Measurements from ENCODE around the gene LSM7.

Gene LSM7

DNA sequence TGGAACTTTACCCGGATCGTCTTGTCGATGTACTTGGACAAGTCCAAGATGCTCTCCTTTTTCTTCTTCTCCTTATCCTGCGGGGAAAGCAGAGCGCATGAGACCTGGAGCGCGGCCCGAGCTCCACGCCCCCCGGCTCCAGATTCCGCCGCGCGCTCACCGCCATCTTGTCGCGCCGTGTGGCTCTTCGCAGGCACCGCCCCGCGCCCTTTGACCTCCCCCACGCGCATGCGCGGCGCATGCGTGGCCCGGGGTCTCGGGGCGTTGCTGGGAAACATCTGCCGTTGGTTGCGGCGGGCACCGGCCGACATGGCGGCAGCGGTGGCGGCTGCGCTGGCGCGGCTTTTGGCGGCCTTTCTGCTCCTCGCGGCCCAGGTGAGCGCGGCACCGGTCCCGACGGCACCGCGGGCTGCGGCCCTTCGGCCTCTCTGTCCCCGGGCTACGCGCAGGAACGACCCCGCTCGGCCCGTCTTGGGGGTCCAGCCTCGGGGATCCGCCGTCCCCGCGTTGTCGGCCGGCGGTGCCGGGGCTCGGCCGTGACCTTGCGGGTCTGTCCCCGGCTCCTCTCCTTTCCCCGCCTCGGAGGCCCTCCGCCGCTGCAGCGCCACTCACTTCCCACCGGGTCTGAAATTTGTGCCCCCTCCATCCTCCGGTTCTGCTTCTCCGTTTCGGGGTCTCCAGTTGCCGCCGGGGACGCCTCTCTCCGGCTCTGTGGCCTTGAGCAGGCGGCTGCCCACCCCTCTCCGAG, at the start of gene LSM7, which contains the start of gene SPPL2B:
TSS of gene LSM7 (minus strand) at position 186 of the 748 bp plus-strand sequence. CDS start at position 166, 20 bp downstream.
TSS of gene SPPL2B (plus strand) at position 284 of the 748 bp plus-strand sequence. CDS start at position 310, 26 bp downstream.
- peak; percentile 97 for DNase-seq

DNA sequence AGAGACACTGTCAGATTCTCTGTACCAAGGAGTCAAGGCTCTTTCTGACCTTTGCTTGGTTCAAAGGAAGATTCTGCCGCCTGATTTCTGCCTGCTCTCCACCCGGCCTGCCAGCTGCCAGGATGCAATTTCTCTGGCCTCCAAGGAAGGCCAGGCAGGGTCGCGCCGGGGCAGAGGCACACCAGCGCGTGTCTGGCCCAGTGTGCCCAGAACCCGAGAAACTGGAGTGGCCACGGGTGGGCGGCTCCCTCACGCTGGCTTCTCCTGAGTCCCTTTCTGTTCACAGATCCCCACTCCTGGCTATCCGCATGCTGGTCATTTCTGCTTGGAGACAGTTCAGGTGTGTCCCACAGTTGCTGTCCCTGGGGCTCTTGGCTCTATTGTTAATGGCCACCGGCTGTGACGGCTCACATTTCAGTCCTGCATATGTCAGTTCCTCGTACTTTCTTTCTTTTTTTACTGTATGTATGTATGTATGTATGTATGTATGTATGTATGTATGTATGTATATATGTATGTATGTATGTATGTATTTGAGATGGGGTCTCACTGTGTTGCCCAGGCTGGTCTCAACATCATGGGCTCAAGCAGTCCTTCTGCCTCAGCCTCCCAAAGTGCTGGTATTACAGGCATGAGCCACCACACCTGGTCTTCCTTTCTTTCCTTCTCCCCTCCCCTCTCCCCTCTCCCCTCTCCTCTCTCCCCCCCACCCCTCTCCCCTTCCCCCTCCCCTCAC, 48.6 kb upstream of the LSM7 start:
- DNase-seq: no peak

DNA sequence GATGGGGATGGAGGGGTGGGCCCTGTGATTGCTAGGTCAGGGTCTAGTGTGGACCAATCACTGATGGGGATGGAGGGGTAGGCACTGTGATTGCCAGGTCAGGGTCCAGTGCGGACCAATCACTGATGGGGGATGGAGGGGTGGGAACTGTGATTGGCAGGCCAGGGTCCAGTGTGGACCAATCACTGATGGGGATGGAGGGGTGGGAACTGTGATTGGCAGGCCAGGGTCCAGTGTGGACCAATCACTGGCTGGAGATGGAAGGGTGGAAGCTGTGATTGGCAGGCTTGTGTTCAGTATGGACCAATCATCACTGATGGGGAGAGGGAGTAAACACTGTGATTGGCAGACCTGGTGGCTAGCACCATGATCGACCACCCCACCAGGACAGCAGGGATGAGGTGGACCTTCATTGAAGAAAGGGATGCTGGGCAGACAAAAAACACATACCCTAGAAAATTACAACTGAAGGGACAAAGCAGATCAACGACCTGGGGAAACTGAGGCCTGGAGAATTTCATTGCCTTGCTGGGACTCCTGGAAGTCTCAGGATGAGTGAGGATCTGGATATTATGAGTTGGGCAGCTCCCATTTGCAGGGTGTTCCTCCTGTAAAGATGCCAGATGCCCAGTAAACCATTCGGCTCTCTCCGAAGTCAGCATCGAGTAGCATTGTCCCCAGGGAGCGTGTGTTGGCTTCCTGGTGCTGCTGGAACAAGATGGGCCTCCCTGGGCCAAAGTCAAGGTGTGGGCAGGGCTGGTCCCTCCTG, 47.2 kb upstream of the LSM7 start:
- no peak for DNase-seq

DNA sequence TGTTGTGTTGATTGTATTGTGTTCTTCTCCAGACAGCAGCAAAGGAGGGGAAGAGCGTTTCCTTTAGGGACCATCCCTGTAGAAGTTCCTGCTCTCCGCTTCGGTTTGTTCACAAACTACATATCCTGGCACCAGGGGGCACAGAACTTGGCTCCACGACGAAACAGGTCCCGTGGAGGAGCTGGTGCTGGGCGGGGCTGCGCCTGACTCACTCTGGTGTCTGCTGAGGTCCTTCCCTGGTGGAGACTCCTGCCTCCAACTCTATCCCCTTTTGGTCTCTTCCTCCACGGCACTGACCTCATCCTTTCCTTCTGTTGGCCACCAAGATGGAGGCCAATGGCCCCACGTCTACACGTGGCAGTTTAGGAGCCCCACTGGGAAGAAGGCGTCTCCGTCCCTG, 46.4 kb upstream of the LSM7 start:
- no peak for DNase-seq

DNA sequence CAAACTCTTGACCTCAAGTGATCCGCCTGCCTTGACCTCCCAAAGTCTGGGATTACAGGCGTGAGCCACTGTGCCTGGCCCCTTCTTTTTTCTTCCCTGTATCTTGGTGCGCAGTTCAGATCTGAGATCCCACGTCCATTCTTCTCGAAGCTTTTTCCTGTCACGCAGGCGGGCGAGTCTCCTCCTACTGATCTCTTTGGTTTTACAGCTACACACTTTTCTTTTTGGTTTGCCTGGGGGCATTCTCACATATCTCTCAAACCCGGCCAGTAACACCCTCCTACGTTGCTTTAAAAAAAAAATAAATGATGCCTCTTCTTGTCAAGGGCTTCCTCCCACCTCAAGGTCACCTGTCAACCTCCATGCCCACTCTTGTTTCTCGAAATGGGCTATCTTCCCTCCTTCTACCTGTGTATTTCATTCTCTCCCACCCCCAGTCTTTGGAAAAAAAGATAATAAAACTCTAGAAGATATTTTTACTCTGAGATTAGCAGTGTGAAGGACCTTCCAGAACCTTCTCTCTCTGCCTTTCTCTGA, 43.8 kb upstream of the LSM7 start:
- no peak for DNase-seq

DNA sequence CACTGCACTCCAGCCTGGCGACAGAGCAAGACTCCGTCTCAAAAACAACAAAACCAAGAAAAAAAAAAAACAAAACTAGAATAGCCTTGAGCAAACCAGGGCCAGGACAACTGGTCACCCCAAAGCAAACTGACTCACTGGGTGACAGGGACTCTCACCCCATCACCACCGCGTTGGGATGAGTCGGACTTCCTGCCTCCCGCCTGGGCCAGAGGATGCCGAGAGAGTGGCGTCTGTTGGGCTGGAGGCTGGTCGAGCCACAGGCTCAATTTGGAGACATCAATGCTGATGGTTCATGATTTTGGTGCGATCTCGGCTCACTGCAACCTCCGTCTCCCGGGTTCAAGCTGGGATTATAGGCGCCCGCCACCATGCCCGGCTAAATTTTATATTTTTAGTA, 43.3 kb upstream of the LSM7 start:
- no peak for DNase-seq

DNA sequence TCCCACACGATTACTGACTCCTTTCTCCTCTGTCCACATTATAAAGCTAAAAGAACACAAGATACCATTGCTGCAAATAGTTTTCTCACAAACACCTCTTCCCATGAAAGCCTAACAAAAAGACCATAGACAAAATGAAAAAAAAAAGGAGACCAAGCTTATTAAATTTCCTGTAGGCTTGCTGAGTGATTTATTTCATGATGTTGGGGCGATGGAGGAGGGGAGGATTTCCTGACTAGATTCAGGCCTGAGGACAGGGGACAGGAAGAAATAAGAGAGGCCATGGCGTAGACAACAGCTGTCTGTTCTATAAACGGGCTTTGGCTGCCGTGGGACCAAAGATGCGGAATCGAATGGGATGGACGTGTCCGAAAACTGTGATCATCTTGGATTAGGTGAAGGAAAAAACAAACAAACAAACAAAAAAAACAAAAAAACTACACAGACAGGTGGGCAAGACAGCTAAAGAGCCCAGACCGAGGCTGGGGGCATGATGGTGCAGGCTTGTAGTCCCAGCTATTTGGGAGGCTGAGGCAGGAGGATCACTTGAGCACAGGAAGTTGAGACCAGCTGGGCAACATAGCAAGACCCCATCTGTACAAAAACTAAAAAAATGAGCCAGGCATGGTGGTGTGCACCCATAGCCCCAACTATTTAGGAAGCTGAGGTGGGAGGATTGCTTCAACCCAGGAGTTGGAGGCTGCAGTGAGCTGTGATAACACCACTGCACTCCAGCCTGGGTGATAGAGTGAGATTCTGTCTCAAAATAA, 37.0 kb upstream of the LSM7 start:
- no peak for DNase-seq

DNA sequence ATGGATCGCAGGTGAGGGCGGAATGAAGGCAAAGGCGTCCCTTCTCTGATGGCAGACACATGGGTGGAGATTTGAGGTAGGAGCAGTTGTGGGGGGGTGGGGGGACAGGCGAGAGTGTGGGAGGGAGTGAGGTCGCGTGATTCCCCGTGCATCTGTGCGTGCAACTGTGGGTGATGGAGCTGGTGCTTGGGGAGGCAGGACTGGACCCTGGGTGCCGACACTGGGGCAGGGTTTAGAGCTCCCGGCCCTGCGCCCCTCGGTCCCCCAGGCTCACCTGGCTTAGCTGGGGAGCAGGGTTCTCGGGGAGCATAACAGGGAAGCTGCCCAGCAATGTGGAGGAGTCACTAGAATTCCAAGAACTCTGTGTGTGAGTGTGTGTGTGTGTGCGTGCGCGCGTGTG, 35.0 kb upstream of the LSM7 start:
- no peak for DNase-seq

DNA sequence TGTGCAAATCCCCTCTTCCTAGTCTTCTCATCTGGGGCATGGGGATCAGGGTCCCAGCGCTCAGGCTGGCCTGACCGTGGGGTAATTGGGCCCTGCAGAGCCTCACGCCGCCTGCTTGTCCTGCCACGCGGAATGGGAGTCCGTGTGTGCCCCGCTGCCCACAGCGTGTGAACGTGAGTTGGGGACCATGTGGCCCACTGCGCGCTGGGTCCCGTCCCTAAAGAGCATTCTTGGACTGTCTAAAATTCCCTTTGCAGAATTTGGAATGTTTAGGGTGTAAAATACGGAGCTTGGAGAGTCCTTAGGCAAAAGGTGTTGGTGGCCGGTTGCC, 34.5 kb upstream of the LSM7 start:
- DNase-seq: no peak

DNA sequence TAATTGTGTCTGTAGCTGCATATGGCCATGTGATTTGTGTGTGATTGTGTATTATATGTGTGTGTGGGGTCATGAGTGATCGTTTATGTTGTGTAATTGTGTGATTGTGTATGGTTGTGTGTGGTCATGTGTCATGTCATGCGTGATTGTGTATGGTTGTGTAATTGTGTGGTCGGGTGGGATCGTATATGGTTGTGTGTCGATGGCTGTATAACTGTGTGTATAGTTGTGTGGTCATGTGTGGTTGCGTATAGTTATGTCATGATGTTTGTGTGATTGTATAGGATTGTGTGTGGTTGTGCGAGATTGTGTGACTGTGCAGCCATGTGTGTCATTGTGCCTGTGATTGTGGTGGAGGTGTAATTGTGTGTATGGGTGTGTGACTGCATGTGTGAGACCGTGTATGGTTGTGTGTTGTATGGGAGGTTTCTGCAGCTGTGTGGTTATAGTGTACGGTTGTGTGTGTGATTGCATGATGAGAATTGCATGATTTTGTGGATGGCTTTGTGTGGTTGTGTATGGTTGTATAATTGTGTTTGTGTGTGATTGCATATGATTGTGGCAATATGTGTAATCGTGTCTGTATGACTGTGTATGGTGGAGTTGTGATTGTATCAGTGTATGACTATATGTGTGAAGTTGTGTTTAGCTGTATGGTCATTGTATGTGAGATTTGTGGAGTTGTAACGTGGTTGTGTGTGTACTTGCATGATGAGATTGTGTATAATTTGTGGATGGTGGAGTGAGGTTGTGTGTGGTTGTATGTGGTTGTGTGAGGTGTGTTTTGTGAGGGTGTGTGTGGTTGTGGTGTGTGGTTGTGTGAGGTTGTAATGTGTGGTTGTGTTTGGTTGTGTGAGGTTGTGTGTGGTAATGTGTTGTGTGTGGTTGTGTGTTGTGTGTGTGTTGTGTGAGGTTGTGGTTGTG, 33.9 kb upstream of the LSM7 start:
- no peak for DNase-seq

DNA sequence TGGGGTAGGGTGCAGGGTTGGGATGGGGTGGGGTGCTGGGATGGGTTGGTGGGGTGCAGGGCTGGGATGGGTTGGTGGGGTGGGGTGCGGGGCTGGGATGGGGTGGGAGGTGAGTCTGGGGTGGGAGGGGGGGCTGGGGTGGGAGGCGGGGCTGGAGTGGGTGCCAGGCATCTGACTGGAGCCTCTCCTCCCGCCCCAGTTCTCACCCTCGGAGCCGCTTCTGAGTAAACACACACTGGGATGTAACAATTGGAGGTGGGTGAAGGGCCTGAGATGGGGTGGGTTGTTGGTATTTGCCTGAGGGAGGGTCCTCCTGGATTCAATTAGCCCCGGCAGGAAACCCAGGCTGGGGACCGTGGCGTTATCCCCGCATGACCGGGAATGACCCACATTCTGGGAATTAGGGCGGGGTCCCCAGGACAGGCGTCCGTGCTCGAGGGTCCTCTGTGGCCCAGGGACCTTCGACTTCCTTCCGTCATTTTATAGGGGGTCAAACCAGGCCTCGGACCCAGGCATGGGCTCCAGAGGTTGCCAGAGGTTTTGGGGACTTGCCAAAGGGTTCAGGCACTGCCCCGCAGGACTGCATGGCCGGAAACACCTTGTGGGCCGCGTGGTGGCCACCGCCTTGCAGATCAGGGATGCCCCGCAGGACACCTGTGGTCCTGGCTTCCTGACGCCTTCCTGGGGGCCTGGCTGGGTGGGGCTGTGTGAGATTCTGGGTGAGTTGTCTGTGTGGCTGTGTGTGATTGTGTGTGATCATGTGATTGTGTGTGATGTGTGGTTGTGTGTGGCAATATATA, 33.1 kb upstream of the LSM7 start:
- DNase-seq: no peak

DNA sequence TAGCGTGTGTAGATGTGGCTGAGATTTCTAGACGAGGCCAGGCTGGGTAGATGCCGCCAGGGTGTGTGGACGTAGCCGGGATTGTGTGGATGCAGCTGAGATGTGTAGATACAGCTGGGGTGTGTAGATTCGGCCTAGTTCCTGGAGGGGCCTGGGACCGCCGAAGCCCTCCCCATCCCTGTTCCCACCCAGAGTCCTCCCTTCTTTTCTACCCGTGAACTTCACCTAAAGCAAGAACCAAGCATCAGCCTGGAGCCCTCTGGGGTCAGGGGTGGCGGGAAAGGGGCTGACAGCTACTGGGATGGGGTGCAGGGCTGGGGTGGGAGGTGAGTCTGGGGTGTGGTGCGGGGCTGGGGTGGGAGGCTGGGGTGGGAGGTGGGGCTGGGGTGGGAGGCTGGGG, 32.4 kb upstream of the LSM7 start:
- DNase-seq: no peak

DNA sequence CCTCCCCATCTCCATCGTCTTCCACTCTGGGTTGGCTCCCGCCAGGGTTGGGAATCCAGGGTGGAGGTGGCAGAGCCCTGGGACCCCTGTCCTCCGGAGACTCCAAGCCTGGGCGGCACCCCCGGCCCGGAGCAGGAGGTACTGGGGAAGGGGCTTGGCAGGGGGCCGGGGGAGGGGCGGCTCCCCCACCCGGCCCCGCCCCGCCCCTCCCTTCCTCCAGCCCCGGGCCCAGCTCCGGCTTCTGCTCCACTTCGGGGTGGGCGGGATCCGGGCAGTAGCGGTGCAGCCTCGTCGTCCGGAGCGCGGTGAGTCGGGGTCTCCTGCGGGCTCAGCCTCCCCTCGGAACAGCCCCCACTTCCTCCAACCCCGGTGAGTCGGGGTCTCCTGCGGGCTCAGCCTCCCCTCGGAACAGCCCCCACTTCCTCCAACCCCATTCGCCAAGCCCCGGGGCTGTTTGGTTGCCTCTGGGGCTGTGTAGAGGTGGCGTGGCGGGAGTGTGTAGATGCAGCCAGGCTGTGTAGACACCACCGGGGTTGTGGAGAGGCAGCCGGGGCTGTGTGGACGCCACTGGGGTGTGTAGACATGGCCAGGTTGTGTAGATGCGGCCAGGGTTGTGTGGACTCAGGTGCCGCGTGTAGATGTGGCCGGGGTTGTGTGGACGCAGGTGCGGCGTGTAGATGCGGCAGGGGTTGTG, 31.8 kb upstream of the LSM7 start, which contains the start of gene TMPRSS9:
TSS of gene TMPRSS9 (plus strand) at position 274 of the 694 bp plus-strand sequence. CDS start 29,521 bp downstream, outside the sequence.
- no peak for DNase-seq

DNA sequence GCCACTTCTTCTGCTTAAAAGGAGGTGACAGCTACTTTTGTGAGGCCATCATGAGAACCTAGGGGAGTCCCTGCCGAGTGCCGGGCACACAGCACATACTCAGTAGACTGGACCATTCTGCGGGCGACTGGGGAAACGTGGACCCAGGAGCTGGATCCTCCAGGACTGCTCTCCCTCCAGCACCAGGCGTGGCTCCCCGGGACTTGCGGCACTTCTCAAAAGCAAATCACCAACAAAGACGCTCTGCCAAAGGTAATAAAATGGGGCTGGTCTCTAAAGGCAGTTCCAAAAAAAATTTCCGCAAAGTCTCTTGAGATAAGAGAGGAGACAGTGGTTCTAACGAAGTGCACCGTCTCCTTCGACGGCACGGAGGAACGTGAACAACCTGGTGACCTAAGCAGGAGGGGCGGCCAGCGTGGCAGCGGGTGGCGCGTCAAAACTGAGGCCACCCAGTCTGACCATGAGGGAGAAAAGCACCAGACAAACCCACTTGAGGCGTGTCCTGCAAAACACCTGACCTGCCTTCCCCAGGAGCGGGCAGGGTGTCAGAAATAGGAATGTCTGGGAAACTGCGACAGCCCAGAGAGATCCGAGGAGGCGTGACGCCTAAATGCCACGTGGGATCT, 30.3 kb upstream of the LSM7 start:
- no peak for DNase-seq

DNA sequence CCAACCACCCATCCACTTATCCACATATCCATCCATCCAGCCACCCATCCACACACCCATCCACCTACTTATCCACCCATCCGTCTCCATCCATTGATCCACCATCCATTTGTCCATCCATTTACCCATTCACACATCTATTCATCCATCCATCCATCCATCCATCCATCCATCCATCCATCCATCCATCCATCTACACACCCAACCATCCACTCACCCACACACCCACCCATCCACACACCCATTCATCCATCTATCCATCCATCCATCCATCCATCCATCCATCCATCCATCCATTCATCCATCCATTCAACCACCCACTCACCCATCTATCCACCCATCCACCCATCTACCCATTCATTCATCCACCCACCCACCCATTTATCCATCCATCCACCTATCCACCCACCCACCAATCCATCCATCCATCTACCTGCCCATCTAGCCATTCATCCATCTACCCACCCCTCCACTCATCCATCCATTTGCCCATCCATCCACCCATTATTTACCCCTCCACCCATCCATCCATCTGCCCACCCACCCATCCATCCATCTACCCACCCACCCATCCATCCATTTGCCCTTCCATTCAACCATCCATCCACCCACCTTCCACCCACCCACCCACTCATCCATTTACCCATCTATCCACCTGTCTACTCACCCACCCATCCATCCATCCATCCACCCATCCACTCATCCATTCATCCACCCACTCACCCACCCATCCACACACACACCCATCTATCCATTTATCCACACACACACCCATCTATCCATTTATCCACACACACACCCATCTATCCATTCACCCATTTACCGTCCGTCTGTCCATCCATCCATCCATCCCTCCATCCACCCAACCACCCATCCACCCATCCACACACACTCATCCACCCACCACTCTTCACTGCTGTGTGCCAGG, 29.2 kb upstream of the LSM7 start:
- no peak for DNase-seq

DNA sequence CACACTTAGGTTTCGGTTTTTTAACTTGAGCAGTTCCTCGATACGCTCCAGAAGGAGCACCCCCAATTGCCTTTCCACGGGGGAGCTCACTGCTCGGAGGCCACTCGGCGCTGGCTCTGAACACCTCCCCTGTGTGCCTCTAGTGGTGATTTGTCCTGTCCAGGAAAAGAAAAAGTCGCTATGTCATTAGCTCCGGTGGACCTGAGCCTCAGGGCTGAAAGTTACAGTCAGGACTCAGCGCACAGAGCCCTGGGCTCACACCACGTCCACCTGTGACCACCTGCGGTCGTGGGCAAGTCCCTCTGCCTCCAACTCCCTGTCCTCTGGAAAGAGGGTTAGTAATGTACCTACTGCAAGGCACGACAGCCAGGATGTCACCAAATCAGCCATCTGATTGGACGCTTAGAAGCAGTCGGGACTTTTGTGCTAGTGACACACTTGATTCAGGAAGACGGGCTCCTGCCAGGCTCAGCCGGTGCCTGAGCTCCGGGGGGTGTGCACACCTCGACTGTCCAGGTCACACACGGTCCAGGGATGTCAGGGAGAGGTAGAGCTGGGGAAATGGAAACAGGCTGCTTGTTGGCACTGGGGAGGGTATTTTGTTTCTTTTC, 27.8 kb upstream of the LSM7 start:
- DNase-seq: no peak

DNA sequence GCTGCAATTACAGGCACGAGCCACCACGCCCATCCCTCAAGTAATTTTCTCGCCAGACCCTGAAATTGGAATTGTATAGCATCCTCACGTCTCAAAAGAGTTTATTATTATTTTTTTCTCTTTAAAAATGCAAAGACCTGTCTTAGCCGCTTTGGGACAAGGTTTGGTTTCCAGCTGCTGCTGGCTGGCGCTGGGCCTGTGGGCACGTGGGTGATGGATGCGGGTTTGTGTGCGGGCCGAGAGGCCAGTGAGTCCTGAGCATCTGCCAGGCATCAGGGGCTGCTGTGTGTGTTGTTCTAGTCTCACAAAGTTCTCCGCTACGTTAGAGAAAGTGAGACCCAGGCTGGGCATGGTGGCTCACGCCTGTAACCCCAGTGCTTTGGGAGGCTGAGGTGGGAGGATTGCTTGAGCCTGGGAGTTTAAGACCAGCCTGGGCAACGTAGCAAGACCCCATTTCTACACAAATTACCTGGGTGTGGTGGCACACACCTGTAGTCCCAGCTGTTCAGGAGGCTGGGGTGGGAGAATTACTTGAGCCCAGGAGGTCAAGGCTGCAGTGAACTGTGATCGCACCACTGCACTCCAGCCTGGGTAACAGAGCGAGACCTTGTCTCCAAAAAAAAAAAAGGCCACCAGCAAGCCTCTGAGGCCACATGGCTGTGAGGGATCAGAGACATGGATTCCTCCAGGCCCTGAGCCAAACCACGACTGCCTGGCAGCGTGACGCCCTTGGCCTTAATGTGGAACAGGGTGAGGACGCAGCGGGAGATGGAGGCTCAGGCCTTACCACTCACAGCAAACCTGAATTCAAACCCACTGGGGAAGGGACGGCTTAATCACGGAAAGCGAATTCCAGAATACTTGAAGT, 27.0 kb upstream of the LSM7 start:
- no peak for DNase-seq

All from 8988T (cell line).